Thoracic aorta (tissue), 2 donors: ENCODE measurements around the gene TRPM3. TPM values are rescaled to one million over a fixed set of nuclear protein-coding genes. Genes with fewer than 3 reads are reported as not detected.

Source experiments
- ATAC-seq: fragments of 150-250 bp; one replicate; pipeline ENCODE4 v1.8.0; 2017; ENCODE audit warnings: low read depth; ENCODE audit not compliant: insufficient number of reproducible peaks, low FRiP score
- DNase-seq: peaks from one replicate; pipeline ENCODE4 v3.0.0-alpha.2; 2020; ENCODE audit warnings: low spot score
- H3K27ac ChIP-seq, 2 donors: fragments of 200-600 bp; sonication (generic); 1 replicate in 1 of 2; 2 replicates in 1 of 2; pipeline ENCODE4 v1.5.1; 2016; ENCODE audit warnings: mild to moderate bottlenecking in 2 of 2, moderate library complexity in 2 of 2
- H3K27me3 ChIP-seq: fragments of 200-600 bp; sonication (generic); replicated peaks from 2 replicates; pipeline ENCODE4 v1.6.0; 2016; ENCODE audit warnings: mild to moderate bottlenecking; ENCODE audit not compliant: insufficient read depth
- H3K36me3 ChIP-seq: fragments of 200-600 bp; sonication (generic); one replicate; pipeline ENCODE4 v1.5.1; 2016
- H3K4me1 ChIP-seq, 2 donors: fragments of 200-600 bp; sonication (generic); 1 replicate in 1 of 2; 2 replicates in 1 of 2; pipeline versions ENCODE4 v1.5.1 to v1.6.0; 2016; ENCODE audit warnings: low read depth in 2 of 2, mild to moderate bottlenecking in 1 of 2; ENCODE audit not compliant: control insufficient read depth in 1 of 2
- H3K4me3 ChIP-seq: fragments of 200-600 bp; sonication (generic); 2 replicates; pipeline ENCODE4 v1.5.1; 2016; ENCODE audit warnings: mild to moderate bottlenecking
- H3K9me3 ChIP-seq: fragments of 200-600 bp; sonication (generic); 2 replicates; pipeline ENCODE4 v1.5.1; 2016
- CTCF ChIP-seq: fragments of 200-600 bp; sonication (generic); IDR thresholded peaks from one replicate; pipeline ENCODE4 v1.5.1; 2019; ENCODE audit warnings: antibody characterized with exemption
- total RNA-seq, 2 donors: library from RNA; depleted of rRNA; stranded (reverse); fragments of >200 nt; gene quantifications; one replicate each; pipeline versions ENCODE4 v1.1.0 to v1.2.3, GENCODE V29; 2016

Gene TRPM3
- total RNA-seq, 2 donors from 2014 or later, result 2.1 to 5.0 TPM

GRCh38 chr9:70988551-70988950 lies 132.9 kb downstream of the TRPM3 start:
- no peaks in the 10 kb centered on the region for H3K36me3 ChIP-seq
- ATAC-seq, result no peak

GRCh38 chr9:70987986-70988385 lies 133.4 kb downstream of the TRPM3 start:
- Histone ChIP-seq H3K27ac (no peak overlapping the region), H3K9me3 (no peaks in the 10 kb centered on the region), H3K27me3 (no peaks in the 10 kb centered on the region), H3K4me1 (no peaks in the 10 kb centered on the region), H3K36me3 (no peaks in the 10 kb centered on the region), H3K4me3 (no peak overlapping the region)
- no peak for TF ChIP-seq CTCF
- no peak for ATAC-seq
- DNase-seq, result no peak

More at GRCh38 chr9:70988551-70988950, 132.9 kb downstream of the TRPM3 start:
- Histone ChIP-seq H3K4me3 (no peak overlapping the region), H3K4me1 (no peaks in the 10 kb centered on the region), H3K27me3 (no peaks in the 10 kb centered on the region), H3K27ac (no peak overlapping the region), H3K9me3 (no peaks in the 10 kb centered on the region)
- TF ChIP-seq CTCF, result no peak
- DNase-seq, result no peak

GRCh38 chr9:70986984-70987383 lies 134.4 kb downstream of the TRPM3 start:
- no peaks in the 10 kb centered on the region for H3K9me3 ChIP-seq
- TF ChIP-seq CTCF, result no peak
- H3K4me3 ChIP-seq, result no peak overlapping the region
- no peaks in the 10 kb centered on the region for H3K27me3 ChIP-seq
- ATAC-seq, result no peak
- no peaks in the 10 kb centered on the region for H3K36me3 ChIP-seq
- no peak for DNase-seq
- H3K27ac ChIP-seq, result no peak overlapping the region
- H3K4me1 ChIP-seq, result no peaks in the 10 kb centered on the region

- Histone ChIP-seq H3K4me1 (no peaks in the 10 kb centered on the region), H3K27me3 (no peaks in the 10 kb centered on the region), H3K4me3 (no peak overlapping the region), H3K27ac (no peak overlapping the region), H3K9me3 (no peaks in the 10 kb centered on the region), H3K36me3 (no peaks in the 10 kb centered on the region)
- ATAC-seq (no peak), DNase-seq (no peak)
- no peak for TF ChIP-seq CTCF
Observed at GRCh38 chr9:70983723-70984295, 137.6 kb downstream of the TRPM3 start.

- H3K9me3 ChIP-seq, result no peaks in the 10 kb centered on the region
- H3K27me3 ChIP-seq, result no peaks in the 10 kb centered on the region
- H3K4me3 ChIP-seq, result no peak overlapping the region
- no peaks in the 10 kb centered on the region for H3K36me3 ChIP-seq
- ATAC-seq, result no peak
- no peaks in the 10 kb centered on the region for H3K4me1 ChIP-seq
- no peak for TF ChIP-seq CTCF
- DNase-seq, result no peak
- no peak overlapping the region for H3K27ac ChIP-seq
Observed at GRCh38 chr9:70981312-70981711, 140.1 kb downstream of the TRPM3 start.
